Neuron (in vitro differentiated cells): Measurements from ENCODE around the gene KRT81.

ENCODE experiments used
- H2AFZ ChIP-seq: one replicate; pipeline ENCODE4 v1.6.1; 2013; ENCODE audit warnings: low read depth, mild to moderate bottlenecking, inconsistent platforms, low read length, moderate library complexity
- H3K27me3 ChIP-seq: one replicate; pipeline ENCODE4 v1.6.1; 2013; ENCODE audit warnings: low read length; ENCODE audit not compliant: insufficient read depth
- H3K36me3 ChIP-seq: one replicate; pipeline ENCODE4 v1.6.1; 2013; ENCODE audit warnings: low read length; ENCODE audit not compliant: insufficient read depth
- H3K4me1 ChIP-seq: one replicate; pipeline ENCODE4 v1.6.1; 2013; ENCODE audit warnings: low read length; ENCODE audit not compliant: insufficient read depth
- H3K4me3 ChIP-seq: 2 replicates; pipeline ENCODE4 v1.5.1; 2013; ENCODE audit warnings: mild to moderate bottlenecking, low read length, moderate library complexity
- H3K9me3 ChIP-seq: one replicate; pipeline ENCODE4 v1.6.1; 2013; ENCODE audit warnings: low read length

Gene KRT81

GRCh38 chr12:52284562-52285171 lies 6.7 kb downstream of the KRT81 start:
- H3K9me3 ChIP-seq = no peaks in the 10 kb centered on the region
- no peak overlapping the region for H2AFZ ChIP-seq
- no peak overlapping the region for H3K4me3 ChIP-seq
- no peaks in the 10 kb centered on the region for H3K27me3 ChIP-seq
- H3K4me1 ChIP-seq = peaks cover 4% of the 10 kb centered on the region
- H3K36me3 ChIP-seq = no peaks in the 10 kb centered on the region

GRCh38 chr12:52280796-52281560 lies 10.4 kb downstream of the KRT81 start:
- H3K36me3 ChIP-seq = no peaks in the 10 kb centered on the region
- no peak overlapping the region for H3K4me3 ChIP-seq
- H3K4me1 ChIP-seq = peaks cover 6% of the 10 kb centered on the region
- H3K9me3 ChIP-seq = no peaks in the 10 kb centered on the region
- no peak overlapping the region for H2AFZ ChIP-seq
- H3K27me3 ChIP-seq = peaks cover 4% of the 10 kb centered on the region

GRCh38 chr12:52280319-52280795 lies 11.0 kb downstream of the KRT81 start:
- Histone ChIP-seq H3K4me1 (peaks cover 6% of the 10 kb centered on the region), H2AFZ (no peak overlapping the region), H3K9me3 (no peaks in the 10 kb centered on the region), H3K27me3 (peaks cover 4% of the 10 kb centered on the region), H3K36me3 (no peaks in the 10 kb centered on the region), H3K4me3 (no peak overlapping the region)

- Histone ChIP-seq H3K27me3 (peaks cover 4% of the 10 kb centered on the region), H3K9me3 (no peaks in the 10 kb centered on the region), H3K36me3 (no peaks in the 10 kb centered on the region), H3K4me3 (no peak overlapping the region), H3K4me1 (peaks cover 6% of the 10 kb centered on the region), H2AFZ (no peak overlapping the region)
Measured at GRCh38 chr12:52279422-52280318, 11.7 kb downstream of the KRT81 start.

GRCh38 chr12:52278575-52279421 lies 12.5 kb downstream of the KRT81 start:
- H3K4me3 ChIP-seq = no peak overlapping the region
- H3K4me1 ChIP-seq = peaks cover 6% of the 10 kb centered on the region
- H3K27me3 ChIP-seq = peaks cover 4% of the 10 kb centered on the region
- H3K36me3 ChIP-seq = no peaks in the 10 kb centered on the region
- H2AFZ ChIP-seq = no peak overlapping the region
- no peaks in the 10 kb centered on the region for H3K9me3 ChIP-seq

GRCh38 chr12:52277486-52278245 lies 13.7 kb downstream of the KRT81 start:
- peaks cover 4% of the 10 kb centered on the region for H3K27me3 ChIP-seq
- peaks cover 6% of the 10 kb centered on the region for H3K4me1 ChIP-seq
- no peaks in the 10 kb centered on the region for H3K36me3 ChIP-seq
- no peaks in the 10 kb centered on the region for H3K9me3 ChIP-seq
- H2AFZ ChIP-seq = no peak overlapping the region
- H3K4me3 ChIP-seq = no peak overlapping the region

- Histone ChIP-seq H3K9me3 (no peaks in the 10 kb centered on the region), H3K4me1 (peaks cover 6% of the 10 kb centered on the region), H2AFZ (no peak overlapping the region), H3K27me3 (peaks cover 4% of the 10 kb centered on the region), H3K36me3 (no peaks in the 10 kb centered on the region), H3K4me3 (no peak overlapping the region)
Measured at GRCh38 chr12:52275686-52276085, 15.6 kb downstream of the KRT81 start.

GRCh38 chr12:52274521-52275120 lies 16.7 kb downstream of the KRT81 start, which contains the start of gene KRT86:
TSS of gene KRT86 (plus strand) at chr12:52274645. CDS start at chr12:52301917, 27,272 bp downstream.
- peaks cover 3% of the 10 kb centered on the region for H3K4me1 ChIP-seq
- no peaks in the 10 kb centered on the region for H3K9me3 ChIP-seq
- H3K27me3 ChIP-seq = peaks cover 4% of the 10 kb centered on the region
- no peaks in the 10 kb centered on the region for H3K36me3 ChIP-seq
- no peak within 1 kb of the TSS for H3K4me3 ChIP-seq
- H2AFZ ChIP-seq = no peak within 1 kb of the TSS

GRCh38 chr12:52271158-52271557 lies 20.2 kb downstream of the KRT81 start:
- Histone ChIP-seq H2AFZ (no peak overlapping the region), H3K4me3 (no peak overlapping the region), H3K36me3 (no peaks in the 10 kb centered on the region), H3K9me3 (no peaks in the 10 kb centered on the region), H3K27me3 (no peaks in the 10 kb centered on the region), H3K4me1 (no peaks in the 10 kb centered on the region)

GRCh38 chr12:52270541-52271070 lies 20.7 kb downstream of the KRT81 start:
- no peaks in the 10 kb centered on the region for H3K4me1 ChIP-seq
- no peaks in the 10 kb centered on the region for H3K9me3 ChIP-seq
- H3K36me3 ChIP-seq = no peaks in the 10 kb centered on the region
- no peaks in the 10 kb centered on the region for H3K27me3 ChIP-seq
- H3K4me3 ChIP-seq = no peak overlapping the region
- H2AFZ ChIP-seq = no peak overlapping the region

GRCh38 chr12:52268212-52268611 lies 23.1 kb downstream of the KRT81 start:
- Histone ChIP-seq H3K4me1 (no peaks in the 10 kb centered on the region), H3K27me3 (no peaks in the 10 kb centered on the region), H3K36me3 (no peaks in the 10 kb centered on the region), H3K4me3 (no peak overlapping the region), H3K9me3 (no peaks in the 10 kb centered on the region), H2AFZ (no peak overlapping the region)
